Measurements from ENCODE around the gene PSMA1.

PSMA1 gene

DNA sequence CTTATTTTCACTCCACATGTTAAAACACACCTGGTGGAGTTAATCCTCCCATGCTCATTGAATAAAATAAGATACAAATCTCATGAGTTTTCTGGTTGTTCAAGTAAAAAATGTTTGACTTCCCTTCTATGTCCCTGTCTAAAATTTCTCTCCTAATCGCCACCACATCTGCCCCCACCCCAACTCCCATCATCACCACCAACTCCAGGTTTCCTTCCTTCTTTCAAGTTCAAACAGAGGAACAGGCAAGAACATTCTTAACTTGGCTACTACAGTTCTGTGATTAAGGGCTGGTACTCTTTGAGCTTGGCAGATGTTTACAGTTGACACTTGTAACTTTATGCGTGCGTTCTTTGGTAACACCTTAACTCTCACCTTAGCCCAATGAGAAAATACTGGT, 9.1 kb upstream of the PSMA1 start:
- no peak for DNase-seq

GRCh38 chr11:14522801-14523200, 2.6 kb upstream of the PSMA1 start:
- no peak for DNase-seq

- no peak for DNase-seq
Observed at GRCh38 chr11:14522245-14522644, 2.1 kb upstream of the PSMA1 start.

GRCh38 chr11:14520747-14521151, 563 bp upstream of the PSMA1 start:
- no peak for DNase-seq

GRCh38 chr11:14519597-14519916, 629 bp downstream of the PSMA1 start:
- no peak for DNase-seq

DNA sequence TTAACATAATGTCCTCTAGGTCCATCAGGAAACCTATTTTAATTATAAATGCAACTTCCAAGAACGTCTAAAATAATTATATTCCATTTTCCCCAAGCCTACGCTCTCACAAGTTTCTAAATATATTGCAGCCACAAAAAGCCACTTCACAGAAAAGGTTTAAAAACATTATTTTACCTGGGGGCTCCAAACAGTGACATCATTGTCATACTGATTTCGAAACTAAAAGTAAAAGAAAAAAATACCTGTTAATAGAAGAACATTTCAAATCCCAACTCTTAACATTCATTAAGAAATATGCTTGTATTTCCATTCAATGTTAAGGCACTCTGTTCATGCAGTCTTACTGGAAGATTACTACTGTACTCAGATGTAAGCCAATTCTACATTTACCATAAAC, 1.4 kb downstream of the PSMA1 start:
- no peak for DNase-seq

GRCh38 chr11:14513800-14514199, 6.4 kb downstream of the PSMA1 start:
- DNase-seq, result no peak

- DNase-seq, result no peak
Observed at GRCh38 chr11:14506532-14506931, 13.7 kb downstream of the PSMA1 start.

DNA sequence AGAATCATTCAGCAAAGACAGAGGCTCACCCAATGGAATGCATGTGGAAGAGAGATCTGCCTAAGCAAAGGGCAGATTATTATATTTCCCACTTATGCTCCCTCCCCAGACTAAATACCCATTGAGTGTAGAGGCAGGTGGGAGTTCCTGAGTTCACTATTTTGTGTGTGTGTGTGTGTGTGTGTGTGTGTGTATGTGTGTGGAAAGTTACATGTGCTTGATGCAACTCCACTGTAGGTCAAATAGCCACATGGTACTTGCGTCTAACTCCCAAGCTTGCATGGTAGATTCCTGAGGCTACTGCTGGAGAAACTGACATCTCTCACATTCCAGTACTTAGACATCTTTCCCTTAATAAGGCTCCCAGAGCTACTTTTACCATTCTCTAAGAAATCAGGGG, 17.2 kb downstream of the PSMA1 start:
- no peak for DNase-seq

DNA sequence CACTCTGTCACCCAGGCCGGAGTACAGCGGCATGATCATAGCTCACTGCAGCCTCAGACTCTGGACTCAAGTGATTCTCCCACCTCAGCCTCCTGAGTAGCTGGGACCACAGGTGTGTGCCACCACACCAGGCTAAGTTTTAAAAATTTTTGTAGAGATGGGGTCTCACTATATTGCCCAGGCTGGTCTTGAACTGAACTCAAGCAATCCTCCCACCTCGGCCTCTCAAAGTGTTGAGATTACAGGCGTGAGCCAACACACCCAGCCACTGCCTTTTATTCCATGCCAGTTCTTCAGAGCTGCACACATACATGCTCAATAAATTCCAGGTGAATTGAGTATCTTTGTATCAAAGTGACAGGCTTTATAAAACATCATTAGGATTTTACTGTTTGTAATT, 18.1 kb downstream of the PSMA1 start:
- DNase-seq, result no peak

GRCh38 chr11:14500181-14500651, 20.0 kb downstream of the PSMA1 start:
- DNase-seq, result peak; percentile 39

- peak; percentile 96 for DNase-seq
Observed at GRCh38 chr11:14499560-14500180, 20.5 kb downstream of the PSMA1 start, which contains the start of gene COPB1. Gene COPB1, minus strand, starts transcription at chr11:14499811. Its CDS starts 883 bp downstream, at chr11:14498928.

DNA sequence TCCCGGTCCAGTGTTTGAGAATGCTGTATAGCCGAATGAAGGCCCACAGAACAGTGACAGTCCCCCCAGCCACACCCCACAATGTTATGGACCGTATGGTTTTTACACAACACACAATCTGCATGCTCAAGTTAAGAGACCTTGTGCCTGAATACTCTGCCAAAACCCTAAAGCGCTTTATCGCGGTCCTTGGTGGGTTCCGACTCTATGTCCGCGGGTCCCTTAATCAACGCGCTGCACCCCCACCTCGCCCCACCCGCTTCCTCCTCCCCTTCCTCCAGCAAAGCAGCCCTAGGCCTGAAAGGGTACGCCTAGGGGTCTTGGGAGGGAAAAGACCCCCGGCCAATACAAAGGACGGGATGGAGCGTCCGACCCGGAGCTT, 21.0 kb downstream of the PSMA1 start:
- no peak for DNase-seq

GRCh38 chr11:14480716-14481115, 39.5 kb downstream of the PSMA1 start:
- DNase-seq, result no peak

DNA sequence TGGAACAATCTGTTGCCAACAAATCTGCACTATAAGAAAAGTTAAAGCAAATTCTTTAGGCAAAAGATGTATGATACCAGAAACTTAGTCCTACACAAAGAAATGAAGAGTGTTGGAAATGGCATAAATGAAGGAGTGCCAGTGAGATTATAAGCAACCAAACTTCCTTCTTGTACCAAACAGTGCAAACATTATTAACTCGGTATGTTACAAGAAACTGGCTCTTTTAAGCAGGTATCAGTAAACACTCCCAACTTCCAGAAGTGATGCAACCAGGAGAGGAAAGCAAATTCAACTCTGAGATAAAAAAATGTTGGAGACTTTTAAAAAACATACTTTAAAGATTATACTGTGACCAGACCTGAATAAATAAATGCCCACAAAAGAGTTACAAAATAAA, 49.1 kb downstream of the PSMA1 start:
- DNase-seq, result no peak

DNA sequence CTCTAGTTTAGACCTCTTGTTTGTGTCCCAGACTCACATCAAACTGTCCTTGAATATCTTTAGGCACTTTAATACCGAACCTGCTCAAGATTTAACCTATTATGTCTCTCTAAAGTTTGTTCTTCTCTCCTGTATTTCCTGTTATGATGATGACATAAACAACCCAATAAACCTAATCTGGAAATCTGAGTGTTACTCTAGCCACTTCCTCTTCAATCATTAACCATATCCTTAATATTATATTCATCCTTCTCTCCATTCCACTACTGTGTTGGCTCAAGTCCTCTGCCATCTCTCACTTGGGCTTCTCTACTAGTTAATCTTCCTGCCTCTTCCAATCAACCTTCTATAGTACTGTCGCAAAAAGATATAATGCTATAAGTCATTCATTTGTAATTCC, 56.6 kb downstream of the PSMA1 start:
- no peak for DNase-seq

DNA sequence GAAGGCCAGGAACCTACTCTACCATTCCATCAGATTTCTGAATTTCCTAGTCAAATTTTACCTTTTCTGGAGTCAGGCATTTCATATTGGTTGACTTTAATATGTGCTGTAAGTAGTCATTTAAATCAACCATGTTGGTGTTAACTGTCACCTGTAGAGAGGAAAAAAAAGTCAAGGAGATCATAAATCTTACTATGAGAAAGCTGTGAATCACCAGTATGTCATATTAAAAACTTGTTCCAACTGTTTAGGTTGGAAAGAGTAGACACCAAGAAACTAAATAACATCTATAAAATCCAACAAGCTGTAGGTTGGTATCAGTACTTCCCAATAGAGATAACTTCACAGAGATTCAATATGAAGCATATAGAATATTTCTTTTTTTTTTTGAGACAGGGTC, 60.0 kb downstream of the PSMA1 start:
- no peak for DNase-seq

GRCh38 chr11:14458377-14458776, 61.8 kb downstream of the PSMA1 start:
- no peak for DNase-seq

- no peak for DNase-seq
Observed at GRCh38 chr11:14455648-14456430, 64.3 kb downstream of the PSMA1 start.
